Germinal center (tissue), 1 donor: ENCODE results near the gene ZNF273.

ENCODE experiments used
- DNase-seq: peaks from one replicate; pipeline ENCODE4 v3.0.0; 2012; ENCODE audit warnings: mixed read lengths, low spot score

Gene ZNF273

GRCh38 chr7:64876792-64877713 lies 26.0 kb upstream of the ZNF273 start:
- peak; percentile 87 for DNase-seq

GRCh38 chr7:64877714-64878610 lies 25.1 kb upstream of the ZNF273 start:
- DNase-seq = no peak

GRCh38 chr7:64878684-64879083 lies 24.4 kb upstream of the ZNF273 start:
- no peak for DNase-seq

GRCh38 chr7:64879086-64879730 lies 23.9 kb upstream of the ZNF273 start:
- no peak for DNase-seq

GRCh38 chr7:64879800-64880199 lies 23.3 kb upstream of the ZNF273 start:
- no peak for DNase-seq

GRCh38 chr7:64880322-64881297 lies 22.5 kb upstream of the ZNF273 start:
- no peak for DNase-seq

- DNase-seq = no peak
These were observed 21.4 kb upstream of the ZNF273 start for GRCh38 chr7:64881461-64882287.

GRCh38 chr7:64882341-64883112 lies 20.5 kb upstream of the ZNF273 start:
- DNase-seq = peak; percentile 50

- no peak for DNase-seq
These were observed 19.8 kb upstream of the ZNF273 start for GRCh38 chr7:64883113-64883905.

GRCh38 chr7:64884085-64884912 lies 18.8 kb upstream of the ZNF273 start:
- DNase-seq = no peak

GRCh38 chr7:64884913-64885370 lies 18.1 kb upstream of the ZNF273 start:
- no peak for DNase-seq

- DNase-seq = no peak
These were observed 17.4 kb upstream of the ZNF273 start for GRCh38 chr7:64885520-64886240.

GRCh38 chr7:64886956-64887545 lies 16.0 kb upstream of the ZNF273 start:
- DNase-seq = no peak

GRCh38 chr7:64887756-64888508 lies 15.1 kb upstream of the ZNF273 start:
- peak; percentile 55 for DNase-seq

- DNase-seq = no peak
These were observed 14.5 kb upstream of the ZNF273 start for GRCh38 chr7:64888561-64888900.
